GM13977 (cell line): Measurements from ENCODE around the gene PTPN12.
"Not testable (repeated sequence)": the region's sequence is repeated elsewhere in the genome, so short reads cannot be mapped to it uniquely, and the experiment has no call there.

Experiments
- DNase-seq: peaks from one replicate; pipeline ENCODE4 v3.0.0; 2012; ENCODE audit warnings: low spot score
- CTCF ChIP-seq: IDR thresholded peaks from 2 replicates; pipeline ENCODE4 v1.5.1; 2012; ENCODE audit warnings: mild to moderate bottlenecking, control low read depth; ENCODE audit not compliant: insufficient read depth; ENCODE audit errors: extremely low read depth, missing control alignments
- in situ Hi-C: fragments of 300-500 bp; cut with MboI; formaldehyde crosslinking; loops from one replicate; pipeline ENCODE4 v1.12.0; 2022; ENCODE audit warnings: low sequenced_read_pairs, low pct_unique_long_range_greater_than_20kb, mixed read lengths, inconsistent platforms; ENCODE audit not compliant: unreplicated experiment

PTPN12 gene

GRCh38 chr7:77506899-77507298, 30.2 kb upstream of the PTPN12 start:
- in situ Hi-C loops, result no loop called here
- no peak for DNase-seq
- no peak for TF ChIP-seq CTCF

GRCh38 chr7:77513002-77513670, 24.0 kb upstream of the PTPN12 start:
- in situ Hi-C loops, DNase-seq: not testable (repeated sequence)

GRCh38 chr7:77516085-77516484, 21.0 kb upstream of the PTPN12 start:
- DNase-seq, result no peak
- in situ Hi-C loops, result no loop called here
- TF ChIP-seq CTCF, result no peak

- in situ Hi-C loops, result no loop called here
- no peak for DNase-seq
- TF ChIP-seq CTCF, result no peak
Measured at GRCh38 chr7:77520261-77520660, 16.8 kb upstream of the PTPN12 start.

GRCh38 chr7:77521537-77521936, 15.6 kb upstream of the PTPN12 start:
- DNase-seq, in situ Hi-C loops: not testable (repeated sequence)

- no peak for DNase-seq
- in situ Hi-C loops, result no loop called here
- no peak for TF ChIP-seq CTCF
Measured at GRCh38 chr7:77524731-77525130, 12.4 kb upstream of the PTPN12 start.

GRCh38 chr7:77525231-77525630, 11.9 kb upstream of the PTPN12 start:
- no peak for DNase-seq
- in situ Hi-C loops, result no loop called here
- TF ChIP-seq CTCF, result no peak

- no peak for TF ChIP-seq CTCF
- no peak for DNase-seq
- in situ Hi-C loops, result no loop called here
Measured at GRCh38 chr7:77528368-77528767, 8.7 kb upstream of the PTPN12 start.
